GM12801 (cell line): Measurements from ENCODE around the gene SMIM10.

Source experiments
- CTCF ChIP-seq: IDR thresholded peaks from one replicate; pipeline ENCODE4 v1.5.1; 2011; ENCODE audit warnings: control low read depth; ENCODE audit not compliant: insufficient read length; ENCODE audit errors: extremely low read depth

Gene SMIM10

GRCh38 chrX:134990801-134991481 lies at the start of gene SMIM10:
TSS of gene SMIM10 (plus strand) at chrX:134990991. CDS start at chrX:134991096, 105 bp downstream.
- TF ChIP-seq CTCF = no peak

- TF ChIP-seq CTCF = no peak
Observed at GRCh38 chrX:134948333-134949241, 42.2 kb upstream of the SMIM10 start.

- no peak for TF ChIP-seq CTCF
Observed at GRCh38 chrX:134949271-134949670, 41.5 kb upstream of the SMIM10 start.

GRCh38 chrX:134957836-134958235 lies 33.0 kb upstream of the SMIM10 start:
- TF ChIP-seq CTCF = no peak

- no peak for TF ChIP-seq CTCF
Observed at GRCh38 chrX:134963041-134963440, 27.8 kb upstream of the SMIM10 start.

GRCh38 chrX:134969726-134970125 lies 21.1 kb upstream of the SMIM10 start:
- TF ChIP-seq CTCF = no peak

GRCh38 chrX:134971926-134972325 lies 18.9 kb upstream of the SMIM10 start:
- no peak for TF ChIP-seq CTCF
